ENCODE results near the gene AFF3.

The AFF3 gene

GRCh38 chr2:99831772-99832171, 310.6 kb downstream of the AFF3 start:
- no peaks in the 10 kb centered on the region for H3K4me1 ChIP-seq (ENCODE audit: control insufficient read depth, insufficient read depth, low read length, unreplicated experiment)

DNA sequence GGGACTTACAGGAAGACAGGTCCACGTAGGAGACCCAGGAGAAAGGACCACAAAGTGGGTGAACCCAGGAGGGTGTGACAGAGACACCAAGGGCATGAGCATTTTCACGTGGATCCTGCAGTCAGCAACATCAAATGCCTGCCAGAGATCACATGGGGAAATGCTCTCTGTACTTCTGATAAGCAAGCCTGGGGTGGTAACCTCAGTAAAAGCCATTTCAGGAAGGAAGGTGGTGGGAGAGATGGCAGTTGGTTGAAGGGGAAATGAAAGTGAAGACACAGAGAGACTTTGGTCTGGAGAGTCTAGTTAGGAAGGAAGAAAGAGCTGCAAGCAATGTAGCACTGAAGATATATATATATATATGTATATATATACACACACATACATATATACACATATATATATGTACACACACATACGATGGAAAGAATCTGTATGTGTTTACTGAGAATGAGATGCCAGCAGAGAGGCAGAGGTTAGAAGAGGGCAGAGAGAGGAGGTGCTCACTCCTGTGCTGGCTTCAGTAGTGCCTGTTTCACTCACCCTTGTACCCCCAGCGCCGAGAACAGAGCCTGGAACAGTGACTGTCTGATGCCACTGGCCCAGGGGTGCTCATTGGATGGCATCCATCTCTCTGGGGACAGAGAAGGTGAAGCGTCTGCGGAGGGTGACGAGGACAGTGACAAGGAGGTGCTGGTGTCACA, 314.9 kb downstream of the AFF3 start:
- H3K27me3 ChIP-seq (ENCODE audit: insufficient read depth, low read length) = no peaks in the 10 kb centered on the region
- no peak overlapping the region for H3K4me3 ChIP-seq (ENCODE audit: low read depth, low read length)
- peaks cover 5% of the 10 kb centered on the region for H3K4me1 ChIP-seq (ENCODE audit: control insufficient read depth, insufficient read depth, low read length, unreplicated experiment)
- H3K27ac ChIP-seq (ENCODE audit: low read depth, low read length) = no peak overlapping the region
- no peaks in the 10 kb centered on the region for H3K79me2 ChIP-seq (ENCODE audit: control insufficient read depth, insufficient read depth, low read length, unreplicated experiment)
- no peak overlapping the region for H2AFZ ChIP-seq (ENCODE audit: low read length, unreplicated experiment)
- H3K36me3 ChIP-seq (ENCODE audit: insufficient read depth, low read length) = no peaks in the 10 kb centered on the region

More at GRCh38 chr2:99831772-99832171, 310.6 kb downstream of the AFF3 start:
- Histone ChIP-seq H3K27me3 (ENCODE audit: insufficient read depth, low read length) (no peaks in the 10 kb centered on the region), H3K36me3 (ENCODE audit: insufficient read depth, low read length) (no peaks in the 10 kb centered on the region), H3K79me2 (ENCODE audit: control insufficient read depth, insufficient read depth, low read length, unreplicated experiment) (no peaks in the 10 kb centered on the region), H3K27ac (ENCODE audit: low read depth, low read length) (no peak overlapping the region), H2AFZ (ENCODE audit: low read length, unreplicated experiment) (no peak overlapping the region), H3K4me3 (ENCODE audit: low read depth, low read length) (no peak overlapping the region)

DNA sequence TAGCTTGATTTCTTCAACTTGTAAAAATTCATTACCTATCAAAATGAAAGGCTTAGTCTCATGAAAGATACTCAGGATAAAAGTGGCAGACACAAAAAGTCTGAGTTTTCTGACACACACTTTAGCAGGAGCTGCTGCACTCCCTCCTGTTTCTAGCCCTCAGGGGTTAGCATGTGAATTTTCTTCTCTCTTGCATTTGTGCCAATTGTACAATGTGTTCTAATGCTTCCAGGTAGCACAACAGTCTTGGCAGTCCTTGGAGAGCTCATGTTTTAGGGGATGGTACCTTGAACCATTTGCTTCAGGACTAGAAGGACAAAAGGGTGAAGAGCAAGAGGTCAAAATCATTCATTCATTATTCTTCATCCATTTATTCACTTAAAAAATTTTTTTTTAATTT, 316.8 kb downstream of the AFF3 start:
- H3K36me3 ChIP-seq (ENCODE audit: insufficient read depth, low read length) = no peaks in the 10 kb centered on the region
- H3K4me3 ChIP-seq (ENCODE audit: low read depth, low read length) = no peak overlapping the region
- H3K27ac ChIP-seq (ENCODE audit: low read depth, low read length) = no peak overlapping the region
- H3K4me1 ChIP-seq (ENCODE audit: control insufficient read depth, insufficient read depth, low read length, unreplicated experiment) = peaks cover 19% of the 10 kb centered on the region
- no peaks in the 10 kb centered on the region for H3K27me3 ChIP-seq (ENCODE audit: insufficient read depth, low read length)
- no peak overlapping the region for H2AFZ ChIP-seq (ENCODE audit: low read length, unreplicated experiment)
- H3K79me2 ChIP-seq (ENCODE audit: control insufficient read depth, insufficient read depth, low read length, unreplicated experiment) = no peaks in the 10 kb centered on the region

- H3K4me1 ChIP-seq (ENCODE audit: control insufficient read depth, insufficient read depth, low read length, unreplicated experiment) = peaks cover 19% of the 10 kb centered on the region
- H2AFZ ChIP-seq (ENCODE audit: low read length, unreplicated experiment) = no peak overlapping the region
- H3K27me3 ChIP-seq (ENCODE audit: insufficient read depth, low read length) = no peaks in the 10 kb centered on the region
- H3K36me3 ChIP-seq (ENCODE audit: insufficient read depth, low read length) = no peaks in the 10 kb centered on the region
- H3K79me2 ChIP-seq (ENCODE audit: control insufficient read depth, insufficient read depth, low read length, unreplicated experiment) = no peaks in the 10 kb centered on the region
- H3K4me3 ChIP-seq (ENCODE audit: low read depth, low read length) = no peak overlapping the region
- H3K27ac ChIP-seq (ENCODE audit: low read depth, low read length) = no peak overlapping the region
Observed at GRCh38 chr2:99824758-99825157, 317.6 kb downstream of the AFF3 start.

GRCh38 chr2:99822474-99823207, 319.7 kb downstream of the AFF3 start:
- no peak overlapping the region for H2AFZ ChIP-seq (ENCODE audit: low read length, unreplicated experiment)
- H3K79me2 ChIP-seq (ENCODE audit: control insufficient read depth, insufficient read depth, low read length, unreplicated experiment) = no peaks in the 10 kb centered on the region
- H3K27ac ChIP-seq (ENCODE audit: low read depth, low read length) = no peak overlapping the region
- no peak overlapping the region for H3K4me3 ChIP-seq (ENCODE audit: low read depth, low read length)
- no peaks in the 10 kb centered on the region for H3K27me3 ChIP-seq (ENCODE audit: insufficient read depth, low read length)
- peaks cover 19% of the 10 kb centered on the region for H3K4me1 ChIP-seq (ENCODE audit: control insufficient read depth, insufficient read depth, low read length, unreplicated experiment)
- no peaks in the 10 kb centered on the region for H3K36me3 ChIP-seq (ENCODE audit: insufficient read depth, low read length)

DNA sequence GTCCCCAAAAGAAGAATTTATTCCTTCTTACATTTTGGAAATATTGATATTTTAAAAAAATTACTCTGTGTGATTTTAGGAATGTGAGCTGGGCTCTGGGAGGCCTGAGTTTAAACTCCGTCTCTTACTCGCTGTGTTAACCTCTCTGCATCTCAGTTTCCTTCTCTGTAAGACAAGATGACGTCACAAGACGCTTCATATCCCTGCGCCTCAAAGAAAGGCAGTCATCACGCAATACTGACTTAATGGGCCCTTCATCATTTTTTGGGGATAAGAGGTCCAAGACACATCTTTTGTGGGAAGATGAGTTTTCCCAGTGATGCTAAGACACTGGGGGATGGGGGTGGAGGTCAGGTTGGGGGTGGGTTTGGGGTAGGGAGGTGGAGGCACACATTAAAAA, 320.4 kb downstream of the AFF3 start:
- Histone ChIP-seq H3K27ac (ENCODE audit: low read depth, low read length) (peak overlapping the region; percentile 24; the same call in 1 of the 2 replicates), H3K4me1 (ENCODE audit: control insufficient read depth, insufficient read depth, low read length, unreplicated experiment) (peaks cover 19% of the 10 kb centered on the region), H3K36me3 (ENCODE audit: insufficient read depth, low read length) (no peaks in the 10 kb centered on the region), H2AFZ (ENCODE audit: low read length, unreplicated experiment) (peak overlapping the region; percentile 37), H3K4me3 (ENCODE audit: low read depth, low read length) (no peak overlapping the region), H3K27me3 (ENCODE audit: insufficient read depth, low read length) (no peaks in the 10 kb centered on the region), H3K79me2 (ENCODE audit: control insufficient read depth, insufficient read depth, low read length, unreplicated experiment) (no peaks in the 10 kb centered on the region)

DNA sequence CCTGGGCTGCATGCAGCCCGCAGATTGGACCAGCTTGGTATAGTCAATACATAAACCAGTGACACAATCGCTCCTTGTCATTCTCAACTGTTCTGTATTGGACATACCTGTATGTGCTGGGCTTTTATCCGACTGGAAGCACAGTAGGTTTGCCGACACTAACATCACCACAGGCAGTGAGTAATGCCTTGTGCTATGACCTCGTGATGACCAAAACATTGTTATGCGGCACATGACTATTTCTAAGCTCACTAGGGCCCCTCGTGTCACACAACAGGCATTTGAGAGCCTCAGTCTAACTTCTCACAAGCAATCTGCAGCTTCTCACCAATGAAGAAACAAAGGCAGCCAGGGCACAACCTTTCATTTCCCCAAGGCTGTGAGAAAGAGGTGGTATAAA, 320.8 kb downstream of the AFF3 start:
- no peaks in the 10 kb centered on the region for H3K36me3 ChIP-seq (ENCODE audit: insufficient read depth, low read length)
- no peaks in the 10 kb centered on the region for H3K27me3 ChIP-seq (ENCODE audit: insufficient read depth, low read length)
- peaks cover 19% of the 10 kb centered on the region for H3K4me1 ChIP-seq (ENCODE audit: control insufficient read depth, insufficient read depth, low read length, unreplicated experiment)

GRCh38 chr2:99821039-99821438, 321.4 kb downstream of the AFF3 start:
- no peak overlapping the region for H3K27ac ChIP-seq (ENCODE audit: low read depth, low read length)
- H2AFZ ChIP-seq (ENCODE audit: low read length, unreplicated experiment) = no peak overlapping the region
- no peak overlapping the region for H3K4me3 ChIP-seq (ENCODE audit: low read depth, low read length)
- H3K79me2 ChIP-seq (ENCODE audit: control insufficient read depth, insufficient read depth, low read length, unreplicated experiment) = no peaks in the 10 kb centered on the region
- H3K27me3 ChIP-seq (ENCODE audit: insufficient read depth, low read length) = peaks cover 2% of the 10 kb centered on the region; the same call in 1 of the 2 replicates
- H3K36me3 ChIP-seq (ENCODE audit: insufficient read depth, low read length) = no peaks in the 10 kb centered on the region
- peaks cover 19% of the 10 kb centered on the region for H3K4me1 ChIP-seq (ENCODE audit: control insufficient read depth, insufficient read depth, low read length, unreplicated experiment)

More for the DNA sequence above, 320.8 kb downstream of the AFF3 start:
- peak overlapping the region; percentile 24; the same call in 1 of the 2 replicates for H3K27ac ChIP-seq (ENCODE audit: low read depth, low read length)
- peak overlapping the region; percentile 37 for H2AFZ ChIP-seq (ENCODE audit: low read length, unreplicated experiment)
- H3K79me2 ChIP-seq (ENCODE audit: control insufficient read depth, insufficient read depth, low read length, unreplicated experiment) = no peaks in the 10 kb centered on the region
- no peak overlapping the region for H3K4me3 ChIP-seq (ENCODE audit: low read depth, low read length)

- Histone ChIP-seq H2AFZ (ENCODE audit: low read length, unreplicated experiment) (no peak overlapping the region), H3K4me1 (ENCODE audit: control insufficient read depth, insufficient read depth, low read length, unreplicated experiment) (peaks cover 19% of the 10 kb centered on the region), H3K4me3 (ENCODE audit: low read depth, low read length) (no peak overlapping the region), H3K27ac (ENCODE audit: low read depth, low read length) (no peak overlapping the region), H3K36me3 (ENCODE audit: insufficient read depth, low read length) (no peaks in the 10 kb centered on the region), H3K79me2 (ENCODE audit: control insufficient read depth, insufficient read depth, low read length, unreplicated experiment) (no peaks in the 10 kb centered on the region), H3K27me3 (ENCODE audit: insufficient read depth, low read length) (peaks cover 3% of the 10 kb centered on the region; the same call in 1 of the 2 replicates)
Observed at GRCh38 chr2:99819766-99820165, 322.6 kb downstream of the AFF3 start.

DNA sequence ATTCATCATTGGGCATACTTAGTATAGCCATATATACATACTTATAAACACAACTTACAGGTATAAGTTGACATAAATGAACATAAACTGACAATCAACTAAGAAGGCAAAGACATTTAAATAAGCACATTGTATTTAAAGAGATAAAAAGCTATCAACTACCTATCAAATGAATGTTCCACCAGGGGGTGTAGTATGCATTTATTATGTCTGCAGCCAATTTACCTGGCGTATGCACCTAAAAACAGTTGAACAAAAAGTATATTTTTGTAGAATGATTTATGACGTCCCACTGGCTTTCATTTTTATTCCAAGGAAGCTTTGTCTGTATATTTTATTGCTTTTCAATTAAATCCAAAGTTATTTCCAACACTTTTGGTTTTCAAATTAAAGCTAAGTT, 323.5 kb downstream of the AFF3 start:
- H3K27ac ChIP-seq (ENCODE audit: low read depth, low read length) = no peak overlapping the region
- H3K4me3 ChIP-seq (ENCODE audit: low read depth, low read length) = no peak overlapping the region
- peaks cover 19% of the 10 kb centered on the region for H3K4me1 ChIP-seq (ENCODE audit: control insufficient read depth, insufficient read depth, low read length, unreplicated experiment)
- no peaks in the 10 kb centered on the region for H3K79me2 ChIP-seq (ENCODE audit: control insufficient read depth, insufficient read depth, low read length, unreplicated experiment)
- no peak overlapping the region for H2AFZ ChIP-seq (ENCODE audit: low read length, unreplicated experiment)
- H3K36me3 ChIP-seq (ENCODE audit: insufficient read depth, low read length) = no peaks in the 10 kb centered on the region
- H3K27me3 ChIP-seq (ENCODE audit: insufficient read depth, low read length) = peaks cover 3% of the 10 kb centered on the region; the same call in 1 of the 2 replicates

DNA sequence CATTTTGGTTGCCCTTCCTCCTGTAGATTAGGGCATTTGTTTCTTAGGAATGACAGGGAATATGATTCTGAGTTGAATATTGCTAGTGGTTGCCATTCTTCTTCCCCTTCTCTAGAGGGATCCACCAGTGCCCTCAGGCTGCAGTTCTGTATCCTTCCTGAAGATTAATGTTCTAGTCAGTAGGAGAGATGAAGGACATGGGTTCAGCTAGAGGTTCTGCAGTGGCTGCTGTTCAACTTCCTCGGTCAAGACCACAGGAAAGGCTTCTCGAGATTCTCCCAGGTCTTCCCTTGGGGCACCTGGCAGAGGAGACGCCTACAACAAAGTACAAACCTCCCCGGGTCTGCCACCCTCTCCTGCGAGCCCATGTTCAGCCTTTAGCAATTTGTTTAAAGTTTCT, 325.5 kb downstream of the AFF3 start:
- no peaks in the 10 kb centered on the region for H3K36me3 ChIP-seq (ENCODE audit: insufficient read depth, low read length)
- no peaks in the 10 kb centered on the region for H3K79me2 ChIP-seq (ENCODE audit: control insufficient read depth, insufficient read depth, low read length, unreplicated experiment)
- no peak overlapping the region for H3K27ac ChIP-seq (ENCODE audit: low read depth, low read length)
- peaks cover 10% of the 10 kb centered on the region for H3K4me1 ChIP-seq (ENCODE audit: control insufficient read depth, insufficient read depth, low read length, unreplicated experiment)
- no peak overlapping the region for H2AFZ ChIP-seq (ENCODE audit: low read length, unreplicated experiment)
- peaks cover 3% of the 10 kb centered on the region; the same call in 1 of the 2 replicates for H3K27me3 ChIP-seq (ENCODE audit: insufficient read depth, low read length)
- no peak overlapping the region for H3K4me3 ChIP-seq (ENCODE audit: low read depth, low read length)

Data from ACC112 (cell line).